HG03432 (cell line): ENCODE measurements around the gene CTDNEP1.

Experiments used
- ATAC-seq: cut with Tn5 transposase; IDR thresholded peaks from one replicate; pipeline ENCODE4 v1.9.1; 2021; ENCODE audit warnings: mild to moderate bottlenecking, moderate library complexity; ENCODE audit not compliant: unreplicated experiment

Gene CTDNEP1

GRCh38 chr17:7232114-7232513, 19.4 kb downstream of the CTDNEP1 start:
- no peak for ATAC-seq

DNA sequence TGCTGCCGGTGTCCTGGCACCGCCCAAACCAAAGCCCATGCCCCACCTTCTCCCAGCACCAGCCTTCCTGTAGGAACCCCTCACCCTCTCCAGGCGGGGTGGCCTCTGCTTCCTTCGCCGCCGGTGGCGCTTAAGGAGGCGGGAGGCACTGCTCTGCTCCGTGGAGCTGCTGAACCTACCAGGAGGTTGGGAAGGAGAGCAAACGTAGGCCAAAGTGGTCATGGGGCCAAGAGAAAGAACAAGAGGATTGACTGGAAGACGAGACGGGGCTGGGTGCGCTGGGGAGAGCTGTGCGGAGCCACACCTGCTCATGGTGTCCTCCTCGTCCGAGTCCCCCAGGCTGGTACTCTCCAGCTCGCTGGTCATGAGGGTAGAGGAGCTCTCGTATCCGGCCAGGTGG, 22.0 kb downstream of the CTDNEP1 start:
- ATAC-seq = no peak

DNA sequence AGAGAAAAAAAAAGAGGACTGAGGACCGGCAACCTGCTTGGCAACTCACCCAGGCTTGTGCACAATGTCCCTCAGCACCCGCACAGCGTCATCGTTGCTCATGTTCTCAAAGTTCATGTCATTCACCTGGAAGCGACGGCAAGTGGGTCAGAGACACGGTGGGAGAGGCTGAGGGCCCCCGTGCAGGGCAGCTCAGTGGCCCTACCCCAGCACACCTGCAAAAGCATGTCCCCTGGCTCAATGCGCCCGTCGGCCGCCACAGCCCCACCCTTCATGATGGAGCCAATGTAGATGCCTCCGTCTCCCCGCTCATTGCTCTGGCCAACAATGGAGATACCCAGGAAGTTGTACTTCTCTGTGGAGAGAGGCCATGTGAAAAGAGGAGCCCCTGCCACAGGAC, 22.6 kb downstream of the CTDNEP1 start:
- ATAC-seq = no peak

DNA sequence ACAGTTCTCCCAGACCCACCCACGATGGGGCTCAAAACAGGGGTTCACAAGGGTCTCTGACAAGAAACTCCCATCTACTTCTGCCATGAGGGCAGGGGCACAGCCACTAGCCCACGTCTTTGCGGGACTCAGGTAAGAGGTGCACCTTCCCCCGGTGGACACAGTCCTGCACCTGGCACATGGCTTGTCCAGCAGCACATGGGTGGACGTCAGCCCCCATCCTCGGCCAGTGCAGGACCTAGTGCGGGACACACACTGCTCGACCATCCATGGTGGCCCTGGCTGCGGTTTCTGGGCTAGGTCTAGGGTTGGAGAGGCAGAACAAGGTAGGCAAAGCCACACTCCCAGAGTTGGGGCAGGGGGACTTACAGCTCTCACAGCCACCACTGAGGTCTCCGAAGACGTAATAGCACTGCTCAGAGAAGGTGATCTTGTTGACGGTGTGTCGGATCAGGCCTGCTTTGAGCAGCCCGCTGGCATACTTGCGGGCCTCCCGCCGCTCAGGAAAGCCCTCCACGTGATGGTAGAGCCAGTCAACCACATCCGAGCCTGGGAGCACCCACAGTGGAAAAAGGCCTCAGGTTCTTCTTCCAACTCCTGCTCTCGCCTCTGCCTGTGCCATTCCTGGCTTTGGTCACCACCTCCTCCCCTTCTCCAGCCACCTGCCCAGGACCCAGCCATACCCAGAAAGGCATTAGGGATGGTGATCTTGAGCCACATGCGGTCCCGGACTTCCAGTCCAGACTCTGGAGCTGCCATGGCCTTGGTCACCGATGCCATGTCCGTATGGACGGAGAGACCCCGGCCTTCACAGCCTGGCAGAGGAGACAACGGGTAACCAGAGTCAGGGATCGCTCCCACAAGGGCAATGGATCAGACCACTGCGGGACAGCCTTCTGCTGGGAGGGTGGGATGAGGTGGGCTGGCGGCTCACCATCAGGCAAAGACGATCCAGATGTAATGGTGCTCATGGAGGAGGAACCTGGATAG, 24.5 kb downstream of the CTDNEP1 start:
- ATAC-seq = no peak

GRCh38 chr17:7225711-7226331, 25.7 kb downstream of the CTDNEP1 start:
- no peak for ATAC-seq

DNA sequence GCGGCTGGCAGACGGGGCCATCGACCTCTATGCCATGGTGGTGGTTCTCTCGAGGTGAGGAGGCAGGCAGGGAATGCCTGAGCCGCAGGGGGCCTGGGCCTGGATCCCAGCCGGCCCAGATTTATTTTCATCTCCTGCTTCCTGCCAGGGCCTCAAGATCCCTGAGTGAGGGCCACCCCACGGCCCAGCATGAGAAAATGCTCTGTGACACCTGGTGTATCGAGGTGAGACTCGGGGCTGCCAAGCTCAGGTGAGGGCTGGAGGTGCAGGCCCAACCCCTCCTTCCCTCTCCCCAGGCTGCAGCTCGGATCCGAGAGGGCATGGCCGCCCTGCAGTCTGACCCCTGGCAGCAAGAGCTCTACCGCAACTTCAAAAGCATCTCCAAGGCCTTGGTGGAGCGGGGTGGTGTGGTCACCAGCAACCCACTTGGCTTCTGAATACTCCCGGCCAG, 26.8 kb downstream of the CTDNEP1 start:
- no peak for ATAC-seq

DNA sequence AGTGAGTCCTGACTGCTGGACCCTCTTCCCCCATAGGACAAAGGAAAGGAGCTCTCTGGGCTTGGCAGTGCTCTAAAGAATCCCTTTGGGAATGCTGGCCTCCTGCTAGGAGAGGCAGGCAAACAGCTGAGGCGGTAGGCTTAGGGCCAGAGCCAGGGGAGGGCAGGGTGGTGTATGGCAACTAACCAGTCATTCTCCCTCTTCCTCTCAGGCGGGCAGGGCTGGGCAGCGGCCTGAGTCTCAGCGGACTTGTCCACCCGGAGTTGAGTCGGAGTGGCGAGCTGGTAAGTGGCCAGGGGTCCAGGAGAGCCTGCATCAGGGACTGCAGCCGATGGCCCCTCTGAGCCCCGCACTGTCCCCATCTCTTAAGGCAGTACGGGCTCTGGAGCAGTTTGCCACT, 27.4 kb downstream of the CTDNEP1 start:
- ATAC-seq = no peak

DNA sequence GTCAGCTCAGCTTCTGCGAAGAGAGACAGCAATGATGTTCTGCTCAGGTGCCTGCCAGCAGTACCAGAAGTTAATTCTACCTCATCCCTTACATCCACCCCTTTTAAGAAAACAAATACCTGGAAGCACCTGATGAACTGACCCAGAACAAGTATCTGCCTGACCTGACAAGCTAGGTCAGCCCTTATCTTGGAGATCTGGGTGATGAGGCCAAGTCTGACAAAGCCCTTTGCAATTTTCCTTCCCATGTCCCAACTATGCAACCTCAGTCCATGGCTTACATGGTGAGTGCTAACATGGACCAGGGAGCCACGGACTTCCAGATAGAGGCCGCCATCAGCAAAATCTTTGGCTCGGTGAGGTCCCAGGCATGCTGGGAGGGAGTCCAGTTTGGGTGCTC, 28.2 kb downstream of the CTDNEP1 start:
- no peak for ATAC-seq

- no peak for ATAC-seq
Measured at GRCh38 chr17:7222972-7223292, 28.6 kb downstream of the CTDNEP1 start.

GRCh38 chr17:7222093-7222971, 29.2 kb downstream of the CTDNEP1 start:
- no peak for ATAC-seq

GRCh38 chr17:7221278-7222092, 30.0 kb downstream of the CTDNEP1 start:
- no peak for ATAC-seq

GRCh38 chr17:7220593-7221277, 30.8 kb downstream of the CTDNEP1 start:
- ATAC-seq = no peak

- peak; percentile 72 for ATAC-seq
Measured at GRCh38 chr17:7219812-7220592, 31.5 kb downstream of the CTDNEP1 start, which contains the start of the genes ACADVL and DLG4. ACADVL (plus strand) TSS chr17:7219938; CDS start chr17:7219985, 47 bp downstream. DLG4 (minus strand) TSS chr17:7219836.

DNA sequence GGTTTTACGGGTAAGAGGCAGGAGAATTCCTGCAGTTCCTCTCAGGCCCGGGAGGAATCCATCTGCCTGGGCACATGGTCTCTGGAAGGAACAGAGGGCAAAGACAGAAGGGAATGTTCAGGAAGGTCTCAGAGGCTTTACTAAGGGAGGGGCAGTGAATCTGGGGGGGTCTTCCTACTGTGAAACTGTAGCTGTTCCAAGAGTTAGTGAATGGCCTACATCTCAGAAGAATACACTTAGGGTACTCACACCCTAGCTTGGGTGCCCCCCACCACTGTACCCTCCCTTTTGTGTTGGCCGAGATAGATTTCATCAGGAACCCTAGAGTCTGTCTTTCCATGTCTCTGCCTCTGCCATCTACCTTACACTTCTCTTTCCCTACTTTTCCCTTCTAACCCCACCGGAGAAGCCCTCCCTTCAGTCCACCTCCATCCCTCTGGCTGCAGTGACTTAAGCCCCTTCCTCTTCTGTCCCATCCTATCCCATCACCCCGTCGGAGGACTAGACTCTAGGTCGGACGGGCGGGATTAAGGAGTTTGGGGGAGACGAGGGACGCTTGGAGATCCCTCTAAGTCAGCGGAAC, 32.2 kb downstream of the CTDNEP1 start:
- ATAC-seq = no peak

DNA sequence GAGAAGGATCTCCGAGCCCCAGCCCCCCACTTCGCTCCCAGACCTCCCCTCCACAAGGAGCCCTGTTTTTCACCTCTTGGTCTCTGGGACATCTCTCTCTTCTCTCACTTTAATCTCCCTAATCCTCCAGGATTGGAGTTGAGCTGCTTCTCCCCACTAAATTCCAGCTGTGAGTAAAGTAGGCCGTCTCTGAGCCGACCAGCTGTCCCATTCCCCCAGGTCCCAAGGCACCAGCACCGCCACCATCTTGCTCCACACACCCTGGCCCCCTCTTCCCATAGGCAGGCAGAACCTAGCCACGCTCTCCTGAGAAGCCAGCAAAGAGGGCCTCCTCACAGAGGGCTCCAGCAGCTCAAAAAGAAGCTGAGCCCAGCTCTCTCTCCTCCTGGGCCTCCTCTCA, 32.8 kb downstream of the CTDNEP1 start:
- no peak for ATAC-seq

DNA sequence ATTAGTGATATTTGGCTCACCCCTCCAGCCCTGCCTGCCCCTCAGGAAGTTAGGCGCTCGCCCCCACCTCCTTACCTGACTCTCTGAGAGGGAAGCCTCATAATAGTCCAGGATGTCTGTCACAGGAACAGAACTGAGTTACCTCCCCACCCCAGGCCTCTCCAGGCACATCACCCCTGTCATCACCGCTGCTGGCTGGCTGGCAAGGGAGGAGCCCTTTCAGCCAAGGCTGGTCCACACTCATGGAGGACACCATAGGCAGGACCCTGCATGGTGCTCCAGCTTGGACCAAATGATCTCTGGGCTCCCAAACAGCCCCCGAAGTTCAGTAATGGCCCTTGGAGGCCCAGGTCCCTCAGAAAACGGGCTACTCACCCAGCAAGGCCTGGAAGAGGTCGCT, 33.4 kb downstream of the CTDNEP1 start:
- ATAC-seq = no peak

DNA sequence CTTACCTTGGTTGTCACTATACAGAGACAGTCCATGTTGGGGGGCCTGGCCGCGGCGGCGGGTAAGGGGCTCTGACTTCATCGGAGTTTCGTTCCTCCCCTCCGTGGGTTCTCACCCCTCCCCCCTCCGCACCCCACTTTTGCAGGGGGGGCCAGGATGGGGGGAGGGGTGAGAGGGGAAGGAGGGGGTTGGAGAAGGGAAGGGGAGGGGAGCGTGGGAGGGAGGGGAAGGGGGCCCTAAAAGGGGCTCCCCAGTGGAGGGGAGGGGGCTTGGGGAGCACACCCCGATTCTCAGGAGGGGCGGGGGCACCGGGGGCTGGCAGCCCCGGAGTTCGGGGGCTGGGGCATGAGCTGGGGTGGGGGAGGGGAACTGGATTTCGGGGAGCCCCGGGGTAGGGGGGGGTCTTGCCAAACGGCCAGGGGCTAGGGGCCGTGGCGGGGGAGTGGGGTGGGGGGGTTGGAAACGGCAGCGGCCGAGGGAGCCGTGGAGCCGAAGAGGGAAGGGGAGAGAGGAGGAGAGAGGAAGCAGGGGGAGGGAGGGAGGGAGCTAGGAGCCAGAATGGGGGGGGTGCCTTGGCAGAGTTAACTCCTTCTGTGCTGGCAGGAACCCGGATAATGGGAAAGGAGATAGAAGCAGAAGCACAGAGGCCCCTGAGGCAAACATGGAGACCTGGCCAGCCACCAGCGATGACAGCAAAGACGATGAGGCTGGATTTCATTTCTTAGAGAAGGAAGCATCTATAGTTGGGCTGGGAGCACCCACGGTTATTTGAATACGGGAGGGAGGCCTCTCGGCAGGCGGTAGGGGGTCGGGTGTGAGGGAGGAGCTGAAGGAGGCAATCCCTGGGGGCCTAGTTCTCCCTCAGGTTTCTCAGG, 34.2 kb downstream of the CTDNEP1 start:
- no peak for ATAC-seq
